Measurements from ENCODE around the gene ITGA8. TPM values are rescaled to one million over a fixed set of nuclear protein-coding genes. Genes with fewer than 3 reads are reported as not detected.

Gene ITGA8
- total RNA-seq, 5 donors from 2014 or later (not counting 1 experiment from before 2014, with no cell fraction given) = 0.03 to 0.06 (median 0.06) TPM; not detected in 2

DNA sequence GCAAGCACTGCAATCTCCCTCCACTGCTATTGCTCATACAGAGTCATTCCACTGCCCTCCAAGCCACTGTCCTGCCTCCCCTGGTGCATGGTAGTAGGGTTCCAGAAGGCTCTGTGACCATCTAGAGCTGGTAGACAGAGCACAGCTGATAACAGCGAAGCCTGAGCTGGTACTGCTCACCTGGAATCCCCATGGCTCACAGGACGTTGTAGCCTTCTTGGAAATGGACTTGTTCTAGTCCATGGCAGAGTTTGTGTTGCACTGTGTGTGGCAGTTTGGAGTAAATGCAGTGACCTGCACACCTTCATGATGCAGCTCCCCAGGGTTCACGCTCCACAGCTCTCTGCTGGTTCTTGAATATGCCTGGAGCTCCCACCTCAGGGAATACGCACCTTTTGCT lies 67.0 kb downstream of the ITGA8 start:
- Histone ChIP-seq H3K9me3 (no peaks in the 10 kb centered on the region), H3K27me3 (replicated peaks in 1 of 2; ENCODE audit: control insufficient read depth in 2 of 2, extremely low read depth in 1 of 2, insufficient read depth in 2 of 2, low read length in 1 of 2) (no peaks in the 10 kb centered on the region), H3K4me3 (ENCODE audit: control insufficient read depth in 1 of 2, extremely low read depth in 1 of 2, low read length in 1 of 2) (no peak overlapping the region), H3K4me1 (ENCODE audit: control insufficient read depth in 1 of 2, extremely low read depth in 1 of 2, insufficient read depth in 2 of 2, low read length in 2 of 2) (no peaks in the 10 kb centered on the region), H3K27ac (ENCODE audit: low read length) (no peak overlapping the region), H3K36me3 (ENCODE audit: control insufficient read depth in 2 of 2, extremely low read depth in 1 of 2, insufficient read depth in 1 of 2, low read length in 1 of 2) (no peaks in the 10 kb centered on the region)
- no peaks in the 10 kb centered on the region for H3K9me3 Mint-ChIP-seq
- ATAC-seq (replicated peaks in 1 of 4) = no peak
- no peaks in the 10 kb centered on the region for H3K4me1 Mint-ChIP-seq
- no peak overlapping the region for H3K4me3 Mint-ChIP-seq
- 77% methylated on average over 4 of the region's 4 CpGs for WGBS (ENCODE audit: insufficient coverage)
- POLR2A ChIA-PET = interaction anchor here in 1 of 2 donors (0.7 kb wide), 1 partner anchor 19 kb away, joined by 5 read pairs; no protein-coding TSS in a partner anchor
- peaks cover 3 to 4% of the 10 kb centered on the region in 2 donors for H3K27me3 Mint-ChIP-seq
- no peaks in the 10 kb centered on the region for H3K36me3 Mint-ChIP-seq
- DNase-seq = no peak
- no peak overlapping the region for H3K27ac Mint-ChIP-seq
- CTCF ChIA-PET = interaction anchor here in 1 of 2 donors (0.6 kb wide), 1 partner anchor 218 kb away, joined by 4 read pairs; no protein-coding TSS in a partner anchor

DNA sequence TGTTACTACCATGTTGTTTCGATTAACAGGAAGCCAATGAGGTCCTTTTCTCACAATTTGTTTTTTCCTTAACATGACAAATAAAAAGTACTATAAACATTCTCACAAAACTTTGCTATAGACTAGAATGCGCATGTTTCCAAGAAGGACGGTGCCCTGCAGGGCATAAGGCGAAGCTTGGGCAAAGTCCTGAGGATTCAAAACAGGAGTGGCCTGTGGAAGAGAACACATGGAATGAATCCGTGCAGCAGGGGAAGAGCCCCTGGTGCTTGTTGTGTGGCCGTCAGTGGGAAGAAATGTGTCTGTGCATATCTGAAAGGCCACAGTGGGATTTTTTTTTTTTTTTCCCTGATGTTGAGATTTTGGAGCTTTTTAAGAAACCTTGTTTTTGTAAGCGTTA lies 67.6 kb downstream of the ITGA8 start:
- H3K36me3 Mint-ChIP-seq = no peaks in the 10 kb centered on the region
- no peak overlapping the region for H3K27ac Mint-ChIP-seq
- no peak for ATAC-seq (replicated peaks in 1 of 4)

DNA sequence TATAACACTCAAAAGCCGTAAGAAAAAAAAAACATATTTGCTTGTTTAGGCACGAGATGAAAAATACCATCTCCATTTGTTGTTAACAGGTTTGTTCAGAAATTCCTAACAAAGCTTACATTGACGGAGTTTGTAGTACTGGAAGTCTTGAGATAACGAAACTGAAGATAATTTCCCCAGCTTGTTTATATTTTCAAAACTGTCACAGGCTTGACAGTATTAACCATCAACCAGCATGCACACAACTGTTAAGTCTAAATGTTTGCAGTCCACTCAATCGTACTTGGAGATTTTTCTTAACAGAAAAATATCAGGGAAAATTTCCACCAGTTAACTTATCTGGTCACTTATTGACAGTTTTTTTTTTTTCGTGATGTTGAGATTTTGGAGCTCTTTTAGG lies 68.5 kb downstream of the ITGA8 start:
- H3K36me3 Mint-ChIP-seq = no peaks in the 10 kb centered on the region
- ATAC-seq (replicated peaks in 1 of 4) (no peak), DNase-seq (no peak)
- no peaks in the 10 kb centered on the region for H3K27me3 ChIP-seq (replicated peaks in 1 of 2; ENCODE audit: control insufficient read depth in 2 of 2, extremely low read depth in 1 of 2, insufficient read depth in 2 of 2, low read length in 1 of 2)
- peaks cover 3 to 4% of the 10 kb centered on the region in 2 donors for H3K27me3 Mint-ChIP-seq
- H3K9me3 Mint-ChIP-seq = no peaks in the 10 kb centered on the region
- no peaks in the 10 kb centered on the region for H3K9me3 ChIP-seq
- CTCF ChIA-PET = no interaction called here
- H3K4me1 ChIP-seq (ENCODE audit: control insufficient read depth in 1 of 2, extremely low read depth in 1 of 2, insufficient read depth in 2 of 2, low read length in 2 of 2) = no peaks in the 10 kb centered on the region
- H3K4me3 ChIP-seq (ENCODE audit: control insufficient read depth in 1 of 2, extremely low read depth in 1 of 2, low read length in 1 of 2) = no peak overlapping the region
- no peak overlapping the region for H3K27ac Mint-ChIP-seq
- POLR2A ChIA-PET = no interaction called here
- no peaks in the 10 kb centered on the region for H3K36me3 ChIP-seq (ENCODE audit: control insufficient read depth in 2 of 2, extremely low read depth in 1 of 2, insufficient read depth in 1 of 2, low read length in 1 of 2)
- H3K27ac ChIP-seq (ENCODE audit: low read length) = no peak overlapping the region
- H3K4me3 Mint-ChIP-seq = no peak overlapping the region
- no peaks in the 10 kb centered on the region for H3K4me1 Mint-ChIP-seq
- no CpG with 5 or more reads among the region's 6 CpGs for WGBS (ENCODE audit: insufficient coverage)

More for the DNA sequence above, 67.6 kb downstream of the ITGA8 start:
- Histone ChIP-seq H3K9me3 (no peaks in the 10 kb centered on the region), H3K27me3 (replicated peaks in 1 of 2; ENCODE audit: control insufficient read depth in 2 of 2, extremely low read depth in 1 of 2, insufficient read depth in 2 of 2, low read length in 1 of 2) (no peaks in the 10 kb centered on the region), H3K4me3 (ENCODE audit: control insufficient read depth in 1 of 2, extremely low read depth in 1 of 2, low read length in 1 of 2) (no peak overlapping the region), H3K27ac (ENCODE audit: low read length) (no peak overlapping the region), H3K4me1 (ENCODE audit: control insufficient read depth in 1 of 2, extremely low read depth in 1 of 2, insufficient read depth in 2 of 2, low read length in 2 of 2) (no peaks in the 10 kb centered on the region), H3K36me3 (ENCODE audit: control insufficient read depth in 2 of 2, extremely low read depth in 1 of 2, insufficient read depth in 1 of 2, low read length in 1 of 2) (no peaks in the 10 kb centered on the region)
- Mint-ChIP-seq H3K4me1 (no peaks in the 10 kb centered on the region), H3K9me3 (no peaks in the 10 kb centered on the region), H3K27me3 (peaks cover 3 to 4% of the 10 kb centered on the region in 2 donors), H3K4me3 (no peak overlapping the region)
- POLR2A ChIA-PET = interaction anchor here in 1 of 2 donors (0.7 kb wide), 1 partner anchor 20 kb away, joined by 5 read pairs; no protein-coding TSS in a partner anchor
- CTCF ChIA-PET = interaction anchor here in 1 of 2 donors (0.6 kb wide), 1 partner anchor 217 kb away, joined by 4 read pairs; no protein-coding TSS in a partner anchor
- no peak for DNase-seq
- 76% methylated on average over 5 of the region's 7 CpGs for WGBS (ENCODE audit: insufficient coverage)

DNA sequence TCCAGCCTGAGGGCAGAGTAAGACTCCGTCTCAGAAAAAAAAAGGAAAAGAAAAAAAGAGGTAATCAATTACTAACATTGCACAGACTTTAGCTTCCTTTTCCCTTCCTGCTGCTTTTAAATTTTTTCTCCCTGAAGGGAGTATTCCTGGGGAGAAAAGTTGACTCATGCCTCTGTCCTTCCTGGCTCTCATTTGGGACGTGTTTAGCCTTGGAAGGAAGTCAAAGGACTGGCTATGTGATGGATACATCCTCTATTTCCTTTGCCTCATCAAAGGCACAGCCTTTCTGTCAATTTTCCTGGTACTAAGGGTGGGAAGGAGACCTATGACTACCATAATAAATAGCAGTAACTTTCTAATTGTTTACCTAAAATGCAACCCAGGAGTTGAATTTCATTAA lies 77.6 kb downstream of the ITGA8 start:
- DNase-seq (no peak), ATAC-seq (replicated peaks in 1 of 4) (no peak)
- H3K27ac Mint-ChIP-seq = no peak overlapping the region
- H3K4me1 Mint-ChIP-seq = no peaks in the 10 kb centered on the region
- Histone ChIP-seq H3K27ac (ENCODE audit: low read length) (no peak overlapping the region), H3K4me1 (ENCODE audit: control insufficient read depth in 1 of 2, extremely low read depth in 1 of 2, insufficient read depth in 2 of 2, low read length in 2 of 2) (no peaks in the 10 kb centered on the region), H3K27me3 (replicated peaks in 1 of 2; ENCODE audit: control insufficient read depth in 2 of 2, extremely low read depth in 1 of 2, insufficient read depth in 2 of 2, low read length in 1 of 2) (peaks cover 0 to 3% of the 10 kb centered on the region in 2 experiments), H3K36me3 (ENCODE audit: control insufficient read depth in 2 of 2, extremely low read depth in 1 of 2, insufficient read depth in 1 of 2, low read length in 1 of 2) (no peaks in the 10 kb centered on the region), H3K9me3 (no peaks in the 10 kb centered on the region), H3K4me3 (ENCODE audit: control insufficient read depth in 1 of 2, extremely low read depth in 1 of 2, low read length in 1 of 2) (no peak overlapping the region)
- H3K27me3 Mint-ChIP-seq = peaks cover 11 to 12% of the 10 kb centered on the region in 2 donors
- ChIA-PET POLR2A (no interaction called here), CTCF (no interaction called here)
- no peaks in the 10 kb centered on the region for H3K9me3 Mint-ChIP-seq
- no CpG with 5 or more reads among the region's 2 CpGs for WGBS (ENCODE audit: insufficient coverage)
- H3K4me3 Mint-ChIP-seq = no peak overlapping the region
- H3K36me3 Mint-ChIP-seq = no peaks in the 10 kb centered on the region

DNA sequence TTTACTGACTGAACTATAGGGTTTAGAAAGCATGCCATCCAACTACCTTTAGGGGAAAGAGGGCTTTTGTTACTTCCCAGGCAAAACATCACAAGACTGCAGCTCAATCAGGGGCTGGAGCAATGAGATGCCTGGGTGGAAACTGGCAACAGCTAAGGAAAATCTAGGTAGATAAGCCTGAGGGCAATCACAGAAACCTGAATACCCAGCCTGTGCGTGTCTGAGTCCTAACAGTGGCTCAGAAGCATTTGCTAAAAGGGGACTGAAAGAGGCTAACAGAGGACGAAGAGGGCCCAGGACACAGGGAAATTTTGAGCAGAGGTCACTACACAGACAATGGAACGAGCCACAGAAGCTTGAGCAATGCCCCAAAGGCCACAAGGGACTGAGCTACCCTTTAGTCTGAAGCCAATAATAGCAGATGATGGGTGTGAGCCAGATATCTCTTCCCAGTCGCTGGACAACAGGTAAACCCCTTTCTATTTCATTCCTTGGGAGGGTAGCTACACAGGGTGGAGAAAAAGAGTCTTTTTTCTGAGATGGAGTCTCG lies 79.1 kb downstream of the ITGA8 start:
- no peaks in the 10 kb centered on the region for H3K4me1 ChIP-seq (ENCODE audit: control insufficient read depth in 1 of 2, extremely low read depth in 1 of 2, insufficient read depth in 2 of 2, low read length in 2 of 2)
- ChIA-PET POLR2A (no interaction called here), CTCF (no interaction called here)
- no peaks in the 10 kb centered on the region for H3K36me3 Mint-ChIP-seq
- no peaks in the 10 kb centered on the region for H3K4me1 Mint-ChIP-seq
- H3K27me3 ChIP-seq (replicated peaks in 1 of 2; ENCODE audit: control insufficient read depth in 2 of 2, extremely low read depth in 1 of 2, insufficient read depth in 2 of 2, low read length in 1 of 2) = peaks cover 0 to 5% of the 10 kb centered on the region in 2 experiments
- H3K27me3 Mint-ChIP-seq = peaks cover 13 to 15% of the 10 kb centered on the region in 2 donors
- no peak overlapping the region for H3K4me3 Mint-ChIP-seq
- H3K27ac ChIP-seq (ENCODE audit: low read length) = no peak overlapping the region
- DNase-seq (no peak), ATAC-seq (replicated peaks in 1 of 4) (no peak)
- H3K9me3 ChIP-seq = no peaks in the 10 kb centered on the region
- 48% methylated on average over 5 of the region's 5 CpGs for WGBS (ENCODE audit: insufficient coverage)
- H3K9me3 Mint-ChIP-seq = no peaks in the 10 kb centered on the region
- H3K27ac Mint-ChIP-seq = no peak overlapping the region
- no peaks in the 10 kb centered on the region for H3K36me3 ChIP-seq (ENCODE audit: control insufficient read depth in 2 of 2, extremely low read depth in 1 of 2, insufficient read depth in 1 of 2, low read length in 1 of 2)
- no peak overlapping the region for H3K4me3 ChIP-seq (ENCODE audit: control insufficient read depth in 1 of 2, extremely low read depth in 1 of 2, low read length in 1 of 2)

DNA sequence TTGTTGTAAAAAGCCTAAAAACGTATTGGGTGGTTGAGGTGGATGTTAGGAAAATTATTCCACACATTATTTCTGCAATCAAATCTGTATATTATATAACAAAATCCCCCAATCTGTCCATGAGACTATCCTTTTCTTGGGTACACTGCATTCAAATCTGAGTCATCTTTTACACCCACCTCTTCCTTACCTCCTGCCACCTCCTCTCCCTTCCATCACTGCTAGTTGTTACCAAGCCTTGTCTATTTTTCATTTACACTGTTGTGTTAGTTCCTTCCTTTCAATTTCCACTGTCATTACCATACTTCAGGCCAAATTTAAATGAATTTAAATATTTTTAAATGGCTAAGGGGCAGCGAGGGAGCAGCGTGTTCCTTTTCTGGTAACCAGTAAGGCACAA lies 83.3 kb downstream of the ITGA8 start:
- H3K4me3 Mint-ChIP-seq = no peak overlapping the region
- H3K4me1 ChIP-seq (ENCODE audit: control insufficient read depth in 1 of 2, extremely low read depth in 1 of 2, insufficient read depth in 2 of 2, low read length in 2 of 2) = no peaks in the 10 kb centered on the region
- H3K9me3 Mint-ChIP-seq = no peaks in the 10 kb centered on the region
- H3K27me3 Mint-ChIP-seq = peaks cover 11 to 21% of the 10 kb centered on the region in 2 donors
- peaks cover 0 to 5% of the 10 kb centered on the region in 2 experiments for H3K27me3 ChIP-seq (replicated peaks in 1 of 2; ENCODE audit: control insufficient read depth in 2 of 2, extremely low read depth in 1 of 2, insufficient read depth in 2 of 2, low read length in 1 of 2)
- H3K4me3 ChIP-seq (ENCODE audit: control insufficient read depth in 1 of 2, extremely low read depth in 1 of 2, low read length in 1 of 2) = no peak overlapping the region
- ChIA-PET CTCF (no interaction called here), POLR2A (no interaction called here)
- no peaks in the 10 kb centered on the region for H3K36me3 Mint-ChIP-seq
- H3K9me3 ChIP-seq = no peaks in the 10 kb centered on the region
- ATAC-seq (replicated peaks in 1 of 4) (no peak), DNase-seq (no peak)
- H3K27ac ChIP-seq (ENCODE audit: low read length) = no peak overlapping the region
- H3K4me1 Mint-ChIP-seq = no peaks in the 10 kb centered on the region
- 100% methylated on average over 2 of the region's 3 CpGs for WGBS (ENCODE audit: insufficient coverage)
- no peak overlapping the region for H3K27ac Mint-ChIP-seq
- H3K36me3 ChIP-seq (ENCODE audit: control insufficient read depth in 2 of 2, extremely low read depth in 1 of 2, insufficient read depth in 1 of 2, low read length in 1 of 2) = no peaks in the 10 kb centered on the region
